Renal cortical epithelial cell (primary cell): ENCODE results near the gene PGLYRP4. TPM values are rescaled to one million over a fixed set of nuclear protein-coding genes. Genes with fewer than 3 reads are reported as not detected.
A peak's percentile ranks its signal among the peaks of the same experiment; 100 is the strongest.
"Not testable (repeated sequence)": the region's sequence is repeated elsewhere in the genome, so short reads cannot be mapped to it uniquely, and the experiment has no call there.

Experiments
- DNase-seq: peaks from one replicate; pipeline ENCODE4 v3.0.0-alpha.2; 2011; ENCODE audit warnings: low read depth
- total RNA-seq: library from RNA; depleted of rRNA; stranded (reverse); fragments of >200 nt; gene quantifications from 2 replicates; pipeline ENCODE4 v1.2.3, GENCODE V29; 2014

PGLYRP4 gene
- total RNA-seq, 1 donor from 2014 or later = not detected

DNA sequence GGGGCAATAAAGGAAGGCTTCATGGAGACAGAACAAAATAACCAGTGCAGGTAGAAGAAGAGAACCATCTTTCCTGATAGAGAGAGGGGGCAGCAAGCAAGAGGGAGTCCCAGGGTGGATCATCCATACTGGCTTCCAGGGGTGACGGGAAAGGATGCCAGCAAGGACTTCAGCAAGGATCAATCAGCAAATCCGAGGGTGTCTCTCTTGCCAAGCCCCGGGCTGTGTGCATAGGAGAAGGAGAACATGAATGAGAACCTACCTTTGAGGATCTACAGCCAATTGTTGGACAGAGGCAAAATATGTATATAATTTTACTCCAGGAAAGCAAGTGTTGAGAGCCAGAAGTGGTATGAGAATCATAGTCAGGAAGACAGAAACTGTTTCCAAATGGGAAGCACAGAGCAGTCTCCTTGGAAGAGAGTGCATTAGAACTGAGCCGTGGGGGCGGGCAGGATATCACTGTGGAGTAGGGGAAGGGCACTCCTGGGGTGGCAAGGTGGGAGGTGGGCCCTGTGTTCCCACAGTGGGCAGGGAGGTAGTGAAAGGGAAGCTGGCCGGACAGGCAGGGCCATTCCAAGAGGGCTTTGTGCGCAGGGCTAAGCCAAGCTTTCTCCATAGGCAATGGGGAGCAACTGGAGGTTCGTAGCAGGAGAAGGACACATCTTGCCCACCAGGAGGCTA is 7.9 kb upstream of the PGLYRP4 start:
- no peak for DNase-seq

DNA sequence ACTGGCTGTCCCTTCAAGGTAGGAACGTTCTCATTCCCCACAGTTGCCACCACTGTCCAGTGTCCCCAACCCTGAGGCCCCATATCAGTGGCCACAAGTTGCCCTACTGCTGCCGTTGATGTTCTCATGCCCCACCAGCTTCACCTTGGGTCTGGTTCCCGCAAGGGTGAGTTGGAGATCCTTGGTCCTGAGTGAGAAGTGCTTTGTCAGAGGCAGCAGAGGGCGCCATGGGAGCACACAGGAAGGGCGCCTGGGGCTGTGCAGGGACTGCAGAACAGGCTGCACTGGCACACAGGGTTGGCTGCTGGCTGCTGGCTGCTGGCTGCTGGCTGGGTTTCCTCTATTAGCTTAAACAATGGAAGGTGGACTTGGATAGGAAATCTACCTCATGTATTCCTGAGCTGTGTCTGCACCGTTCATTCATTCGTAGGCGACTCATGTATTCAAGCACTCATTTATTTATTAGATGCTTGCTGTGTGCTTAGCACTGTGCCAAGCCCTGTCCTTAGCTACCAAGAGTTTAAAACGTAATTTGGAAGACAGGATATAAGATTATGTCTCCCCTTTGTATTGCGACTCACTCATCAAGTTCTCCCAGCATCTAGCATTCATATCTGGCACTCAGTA is 6.9 kb upstream of the PGLYRP4 start:
- DNase-seq = peak; percentile 32

DNA sequence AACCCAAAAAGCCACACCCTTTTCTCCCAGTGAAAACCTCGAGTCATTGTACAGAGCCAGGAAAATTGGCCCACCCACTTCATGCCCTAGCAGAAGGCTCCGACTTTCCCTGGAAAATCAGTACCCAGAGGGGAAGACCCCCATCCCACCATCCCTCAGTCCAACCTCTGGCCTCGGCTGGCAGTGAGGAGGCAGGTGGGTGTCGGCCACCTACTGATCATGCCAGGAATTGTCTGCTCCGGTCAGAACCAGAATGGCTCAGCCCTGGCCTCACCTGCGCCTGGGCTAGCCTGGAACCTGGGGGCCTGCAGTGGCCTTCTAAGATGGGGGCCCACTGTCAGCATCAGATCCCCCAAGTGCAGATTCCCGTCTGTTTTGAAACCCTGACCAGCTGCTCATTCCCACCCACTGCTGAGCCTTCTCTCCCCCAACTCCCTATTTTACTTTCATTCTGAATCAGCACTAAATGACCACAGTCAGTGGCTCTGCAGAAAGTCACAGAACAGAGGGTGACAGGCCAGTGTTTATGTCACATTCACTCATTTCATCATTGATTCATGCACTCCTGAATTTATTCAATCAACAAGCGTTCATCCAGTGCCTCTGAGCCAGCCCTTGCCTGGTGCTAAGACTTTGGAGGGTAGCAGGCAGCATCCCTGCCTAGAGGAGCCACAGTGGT is 6.0 kb upstream of the PGLYRP4 start:
- no peak for DNase-seq

DNA sequence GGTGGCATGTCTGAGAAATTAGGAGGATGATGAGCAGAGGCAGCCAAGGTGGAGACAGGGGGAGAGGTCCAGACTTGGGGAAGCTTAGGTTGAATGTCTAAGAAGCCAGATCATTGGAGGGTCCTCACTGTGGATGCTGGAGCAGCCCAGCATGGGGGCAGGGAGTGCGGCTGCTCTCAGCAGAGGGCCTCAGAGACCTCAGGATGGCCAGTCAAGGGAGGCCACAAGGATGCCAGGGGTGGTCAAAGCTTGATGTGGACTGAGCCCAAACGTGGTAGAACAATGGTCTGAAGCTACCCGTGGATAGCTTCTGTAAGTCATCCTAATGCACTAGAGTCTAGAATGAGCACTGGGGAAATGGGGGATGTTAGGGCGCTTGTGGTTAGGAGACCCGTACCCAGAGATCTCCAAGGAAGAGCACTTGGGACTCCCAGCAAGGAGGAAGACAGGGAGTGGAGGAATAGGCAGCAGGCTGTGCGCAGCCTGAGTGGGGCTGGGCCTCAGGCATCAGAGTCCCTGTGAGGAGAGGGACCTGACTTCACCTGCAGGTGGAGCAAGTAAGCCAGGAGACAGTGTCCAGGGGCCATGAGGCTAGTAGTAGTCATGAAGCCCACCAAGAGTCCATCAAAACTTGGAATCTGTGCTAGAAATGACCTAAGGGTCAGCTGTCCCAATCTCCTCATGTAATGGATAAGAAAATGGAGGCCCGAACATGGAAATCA is 4.7 kb upstream of the PGLYRP4 start:
- DNase-seq = no peak

DNA sequence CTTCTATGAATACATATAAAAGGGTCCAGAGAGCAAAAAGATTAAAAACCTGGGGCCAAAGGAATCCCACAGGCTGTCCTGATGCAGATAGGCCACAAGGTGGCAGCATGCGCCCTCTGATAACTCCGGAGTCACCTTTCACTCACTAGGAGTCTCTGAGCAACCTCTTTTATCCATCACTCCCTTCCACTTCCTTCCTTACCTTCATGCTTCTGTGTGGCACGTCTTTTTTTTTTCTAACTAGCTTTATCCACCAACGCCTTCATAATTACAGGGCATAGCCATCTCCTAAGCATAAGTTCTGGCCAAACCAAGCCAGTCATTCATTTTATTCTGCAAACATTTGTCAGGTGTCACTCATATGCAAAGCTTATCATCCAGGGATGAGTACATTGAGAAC is 3.9 kb upstream of the PGLYRP4 start:
- peak; percentile 46 for DNase-seq

DNA sequence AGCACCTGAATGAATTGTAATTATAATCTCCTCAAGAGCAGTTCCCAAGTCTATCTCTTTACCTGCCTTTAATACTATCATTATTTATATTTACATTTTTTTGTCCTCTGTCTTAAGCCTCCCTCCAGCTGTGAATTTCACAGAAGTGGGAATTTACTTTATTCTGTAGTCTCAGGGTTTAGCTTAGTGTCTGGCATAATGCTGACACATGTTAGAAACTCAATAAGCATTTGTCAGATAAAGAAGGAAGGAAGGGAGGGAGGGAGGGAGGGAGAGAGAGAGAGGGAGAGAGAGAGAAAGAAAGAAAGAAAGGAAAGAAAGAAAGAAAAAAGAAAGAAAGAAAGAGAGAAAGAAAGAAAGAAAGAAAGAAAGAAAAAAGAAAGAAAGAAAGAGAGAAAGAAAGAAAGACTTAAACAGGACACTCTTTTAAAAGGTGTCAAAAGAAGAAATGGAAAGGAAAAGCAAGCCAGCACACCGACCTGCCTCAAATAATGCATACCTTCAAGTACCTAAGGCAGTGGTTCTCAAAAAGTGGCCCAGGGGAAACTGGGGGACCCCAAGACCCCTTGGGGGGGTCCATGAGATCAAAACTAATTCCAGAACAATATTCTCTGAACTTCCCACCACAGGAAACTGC is 1.8 kb upstream of the PGLYRP4 start:
- no peak for DNase-seq

DNA sequence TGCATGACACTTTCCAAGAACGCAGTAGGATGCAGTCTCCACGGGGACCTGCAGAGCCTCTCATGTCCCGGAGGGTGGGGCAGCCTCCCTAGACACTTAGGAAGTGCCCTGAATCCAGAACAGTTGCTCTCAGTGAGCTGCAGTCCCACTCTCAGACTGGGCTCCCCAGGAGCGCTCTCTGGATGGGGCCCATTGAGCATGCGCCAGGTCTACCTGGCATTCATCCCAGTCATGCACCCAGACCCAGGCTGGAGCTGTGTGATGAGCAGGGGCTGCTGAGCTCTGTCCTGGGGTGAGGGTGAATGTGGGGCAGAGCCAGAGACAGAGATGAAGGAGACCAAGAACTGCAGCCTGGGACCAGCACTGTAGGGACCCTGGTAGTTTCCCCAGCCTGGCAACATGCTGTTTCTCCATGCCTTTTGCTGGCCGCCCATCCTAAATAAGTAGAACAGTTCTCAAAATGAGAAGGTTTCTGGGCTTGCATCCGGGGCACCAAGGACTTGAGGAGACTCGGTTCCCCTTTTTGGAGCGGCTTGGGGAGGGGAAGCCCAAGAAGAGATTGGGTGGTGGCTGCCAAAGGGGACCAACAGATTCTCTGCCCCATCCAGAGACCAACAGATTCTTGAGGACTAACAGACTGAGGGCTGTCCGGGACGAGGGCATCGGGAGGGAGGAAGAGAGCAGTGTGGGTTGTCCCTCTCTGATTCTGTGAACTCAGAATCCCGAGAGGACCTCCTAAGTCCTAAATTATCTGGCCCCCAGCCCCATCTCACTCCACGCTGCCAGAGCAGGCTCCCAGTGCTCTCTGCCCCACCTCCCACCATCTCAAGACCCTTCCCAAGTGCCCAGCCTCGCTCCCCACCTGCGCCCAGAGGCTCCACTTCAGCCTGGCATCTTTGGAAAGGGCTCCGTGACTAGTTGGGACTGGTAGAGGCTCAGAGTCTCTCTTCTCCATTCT is 1.0 kb upstream of the PGLYRP4 start:
- DNase-seq = no peak

DNA sequence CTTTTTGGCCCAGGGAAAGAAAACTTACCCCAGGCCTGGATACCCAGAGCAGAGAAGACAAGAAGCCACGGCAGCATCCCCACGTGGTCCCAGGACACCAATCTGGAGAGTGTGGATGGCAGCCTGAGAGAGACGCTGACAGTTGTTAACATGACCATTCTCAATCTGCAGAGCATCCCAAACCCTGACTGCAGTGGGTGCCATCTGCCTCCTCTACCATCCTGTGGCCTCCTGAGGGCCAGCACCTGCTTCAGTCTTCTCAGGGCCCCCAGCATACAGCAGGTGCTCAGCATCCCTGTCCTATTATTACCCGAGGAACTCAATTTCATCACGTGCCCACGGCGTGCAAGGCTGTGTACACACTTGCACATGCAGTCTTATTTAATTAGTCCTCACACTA is 785 bp downstream of the PGLYRP4 start:
- no peak for DNase-seq

DNA sequence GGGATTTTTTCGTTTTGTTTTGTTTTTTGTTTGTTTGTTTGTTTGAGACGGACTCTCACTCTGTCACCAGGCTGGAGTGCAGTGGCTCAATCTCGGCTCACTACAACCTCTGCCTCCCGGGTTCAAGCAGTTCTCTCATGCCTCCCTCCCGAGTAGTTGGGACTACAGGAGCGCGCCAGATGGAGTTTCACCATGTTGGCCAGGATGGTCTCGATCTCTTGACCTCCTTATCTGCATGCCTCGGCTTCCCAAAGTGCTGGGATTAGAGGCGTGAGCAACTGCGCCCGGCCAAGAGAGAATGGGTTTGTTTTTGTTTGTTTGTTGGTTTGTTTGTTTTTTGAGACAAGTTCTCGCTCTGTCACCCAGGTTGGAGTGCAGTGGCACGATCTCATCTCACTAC is 1.6 kb downstream of the PGLYRP4 start:
- DNase-seq = not testable (repeated sequence)

DNA sequence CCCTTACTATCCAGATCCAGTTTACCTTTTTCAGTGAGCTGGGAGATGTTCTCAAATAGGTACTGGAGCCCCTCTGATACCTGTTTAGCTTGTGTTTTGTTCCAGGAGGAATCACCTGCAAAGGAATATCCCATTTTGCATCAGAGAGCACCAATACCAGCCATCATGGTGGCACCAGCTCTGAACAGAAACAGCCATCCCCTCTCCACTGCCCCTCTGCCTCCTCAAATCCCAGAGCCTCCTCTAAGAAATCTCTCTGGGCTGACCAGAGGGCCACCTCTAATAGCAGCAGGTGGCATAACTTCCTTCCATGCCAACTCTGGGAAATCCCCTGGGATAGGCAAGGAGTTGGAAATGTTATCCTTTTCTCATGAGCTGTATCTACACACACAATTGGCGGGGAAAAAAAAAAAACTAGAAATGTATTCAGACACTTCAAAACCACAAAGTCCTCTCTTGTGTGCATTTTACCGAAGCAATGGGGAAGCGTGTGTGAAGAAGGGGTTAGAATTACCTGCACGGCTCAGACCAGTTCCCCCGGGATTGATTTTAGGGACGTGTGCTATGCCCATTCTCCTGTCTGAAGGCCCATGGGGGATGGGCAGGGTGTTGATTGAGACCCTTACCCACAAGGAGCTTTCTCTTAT is 2.4 kb downstream of the PGLYRP4 start:
- DNase-seq = no peak

DNA sequence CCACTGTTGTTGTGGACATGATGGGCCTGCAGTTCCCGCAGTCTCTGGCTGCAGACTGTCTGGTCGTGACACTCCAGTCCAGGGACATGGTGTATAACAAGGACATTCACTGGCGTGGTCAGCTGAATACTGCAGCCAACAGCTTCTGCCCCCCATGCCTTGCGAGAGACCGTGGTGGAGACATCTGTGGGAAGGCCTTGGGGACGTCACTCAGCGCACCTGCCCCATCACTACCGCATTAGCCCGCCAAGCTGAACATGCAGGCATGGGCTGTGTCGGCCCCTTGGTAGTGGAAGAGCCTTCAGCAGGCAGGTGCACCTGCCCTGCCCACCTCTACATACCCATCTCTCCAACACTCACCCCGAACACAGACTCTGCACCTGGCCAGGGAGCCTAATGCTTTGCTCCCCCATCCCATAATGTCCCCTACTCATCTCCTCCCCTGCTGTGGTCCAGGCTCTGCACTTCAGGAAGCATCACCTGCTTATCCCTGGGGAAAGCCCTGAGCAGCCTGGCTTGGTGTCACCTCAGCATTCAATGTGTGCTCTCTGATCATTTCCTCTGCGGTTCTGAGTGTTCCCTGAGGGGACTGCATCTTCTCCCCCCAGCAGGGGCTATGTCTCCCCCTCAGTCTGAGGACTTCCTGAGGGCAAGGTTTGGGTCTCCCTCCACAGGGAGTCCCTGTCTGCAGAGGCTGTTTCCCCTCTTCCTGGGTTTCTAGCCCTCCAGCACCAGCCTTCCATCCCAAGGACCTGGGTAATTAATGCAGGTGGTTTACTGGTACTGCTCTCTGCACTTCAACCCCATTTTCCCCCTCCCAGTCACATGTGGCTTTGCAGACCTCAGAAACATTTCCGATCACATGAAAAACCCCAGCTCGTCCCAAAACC is 3.2 kb downstream of the PGLYRP4 start:
- no peak for DNase-seq

DNA sequence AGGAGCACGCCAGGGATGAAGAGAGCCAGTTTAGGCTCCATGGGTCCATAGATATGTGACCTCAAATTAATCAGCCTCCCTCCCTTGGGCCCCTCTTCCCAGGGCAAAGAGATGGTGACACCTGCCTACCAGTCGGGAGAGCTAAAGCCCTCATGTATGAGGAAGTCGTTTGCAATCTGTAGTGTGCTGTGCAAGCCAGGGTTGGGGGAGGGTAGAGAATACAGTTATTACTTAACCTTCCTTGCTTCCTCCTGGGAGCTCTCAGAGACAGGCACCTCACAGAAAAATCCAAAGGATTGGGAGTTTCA is 4.0 kb downstream of the PGLYRP4 start:
- DNase-seq = no peak

DNA sequence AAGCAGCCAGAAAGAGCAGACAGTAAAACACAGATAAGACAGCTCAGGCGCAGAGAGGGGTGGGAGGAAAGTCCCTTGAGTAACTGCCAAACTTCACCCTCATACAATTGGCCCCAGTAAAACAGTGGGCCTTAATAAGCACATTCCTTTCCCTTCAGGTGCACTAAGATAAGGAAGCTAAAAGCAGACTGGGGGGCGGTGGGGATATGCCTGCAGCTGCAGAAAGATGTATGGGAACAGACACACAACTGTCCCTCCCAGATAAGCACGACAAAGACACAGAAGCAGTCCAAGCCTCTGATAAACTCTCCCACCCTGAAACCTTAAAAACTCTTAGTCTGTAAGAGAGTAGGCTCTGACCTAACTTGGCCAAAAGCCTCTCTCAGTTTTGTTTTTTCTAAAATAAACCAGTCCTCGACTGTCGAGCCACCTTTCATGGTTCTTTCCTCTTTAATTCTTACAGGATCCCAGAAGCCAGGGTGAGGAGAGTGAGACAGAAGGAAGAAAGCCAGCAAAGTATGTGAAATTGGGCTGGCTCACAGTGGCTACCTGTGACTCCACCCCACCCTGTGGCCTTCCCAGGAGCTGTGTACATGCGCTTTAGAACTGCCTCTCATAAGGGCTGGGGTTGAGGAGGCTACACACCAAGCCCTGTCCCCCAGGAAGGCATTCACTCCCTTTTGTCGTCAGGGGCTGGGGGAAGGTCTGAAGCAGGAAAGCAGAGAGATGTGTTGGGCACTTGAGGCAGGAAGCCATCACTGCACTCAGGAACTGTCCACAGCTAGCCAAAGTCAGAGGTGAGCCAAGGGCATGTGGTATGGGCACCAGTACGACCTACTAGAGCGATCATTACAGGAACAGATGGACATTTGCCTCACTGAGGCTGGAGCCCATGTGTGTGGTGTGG is 4.6 kb downstream of the PGLYRP4 start:
- no peak for DNase-seq

DNA sequence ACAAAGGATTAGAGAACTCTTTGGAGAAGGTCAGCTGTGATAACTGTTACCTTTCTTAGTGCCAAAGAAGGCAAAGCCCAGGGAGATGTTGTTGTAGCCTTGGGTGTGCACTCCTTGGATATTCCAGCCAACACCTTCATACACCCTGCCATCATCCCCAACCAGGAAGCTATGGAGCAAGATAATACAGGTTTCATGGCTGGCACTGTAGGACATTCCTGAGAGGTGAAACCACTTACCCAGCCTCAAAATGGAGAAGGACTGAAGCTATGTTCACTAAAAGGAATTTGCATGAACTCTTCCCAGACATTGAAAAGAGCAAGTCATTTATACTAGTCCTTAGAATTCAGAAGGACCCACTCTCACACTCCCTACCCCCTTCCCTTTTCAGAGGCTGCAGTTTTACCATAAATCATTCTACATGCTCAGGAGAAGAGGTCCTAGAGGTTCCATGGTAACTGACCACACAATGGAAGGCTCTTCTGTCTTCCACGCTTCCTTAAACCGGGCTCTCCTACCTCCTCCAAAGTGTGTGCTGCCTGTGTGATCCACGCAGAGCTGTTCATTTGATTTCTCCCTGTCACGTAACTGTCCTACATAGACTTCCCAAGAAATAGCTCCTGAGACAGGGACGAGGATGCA is 5.5 kb downstream of the PGLYRP4 start:
- peak; percentile 4 for DNase-seq

DNA sequence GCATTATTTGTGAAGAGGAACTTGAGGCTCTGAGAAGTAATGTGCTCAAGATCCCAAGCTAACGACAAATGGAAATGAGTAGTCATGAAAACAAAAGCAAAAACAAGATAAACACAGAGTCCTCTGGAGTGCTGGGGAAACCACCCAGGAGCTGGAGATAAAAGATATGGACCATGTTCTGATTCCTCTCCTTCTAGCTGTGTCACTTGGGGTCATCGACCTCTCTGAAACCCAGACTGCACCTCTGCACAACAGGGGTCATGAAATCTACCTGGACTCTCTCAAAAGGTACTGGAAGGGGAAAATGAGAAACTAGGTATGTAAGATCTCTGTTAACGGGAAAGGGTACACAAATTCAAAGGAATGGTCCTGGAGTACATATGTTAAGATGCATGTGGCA is 6.5 kb downstream of the PGLYRP4 start:
- DNase-seq = no peak

DNA sequence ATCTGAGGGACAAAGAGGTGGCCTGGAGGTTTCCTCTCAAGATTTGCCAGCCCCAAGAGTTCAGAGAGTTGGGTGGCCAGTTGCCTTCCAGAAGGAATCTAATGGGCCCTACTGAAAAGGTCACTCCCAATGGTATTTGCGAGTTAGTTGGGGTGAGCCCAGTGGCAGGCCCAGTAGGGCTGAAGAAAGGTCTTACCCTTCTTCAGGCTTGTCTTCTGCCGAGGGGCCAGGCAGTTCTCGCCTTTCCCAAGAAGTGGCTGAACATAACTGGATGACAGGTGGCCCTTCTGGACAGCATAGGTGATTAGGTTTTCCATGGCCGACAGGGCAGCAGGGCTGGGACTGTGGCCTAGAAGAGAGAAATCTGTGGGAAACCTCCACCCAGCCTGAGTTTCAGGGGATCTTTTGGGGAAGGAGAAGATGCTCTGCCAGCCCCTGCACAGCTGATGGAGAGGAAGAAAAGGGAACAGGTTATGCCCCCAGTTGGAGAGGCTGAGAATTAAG is 7.2 kb downstream of the PGLYRP4 start:
- no peak for DNase-seq

DNA sequence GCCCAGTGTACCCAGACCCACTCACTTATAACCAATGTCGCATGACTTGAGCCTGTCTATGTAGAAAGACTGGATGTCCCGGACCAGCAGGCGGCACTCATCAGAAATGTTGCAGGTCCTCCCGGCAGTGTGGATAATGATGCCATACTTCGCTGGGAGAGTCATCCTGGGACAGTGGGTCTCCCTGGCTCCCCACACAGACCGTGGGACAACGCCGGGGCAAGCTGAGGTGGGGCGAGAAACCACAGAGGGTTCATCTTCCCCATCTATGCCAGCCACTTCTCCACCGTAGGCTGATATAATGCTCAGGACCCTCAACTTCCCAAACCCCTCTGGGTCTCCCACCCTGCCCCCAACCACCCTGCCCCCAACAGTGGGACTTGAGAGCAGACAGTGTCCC is 8.3 kb downstream of the PGLYRP4 start:
- no peak for DNase-seq

DNA sequence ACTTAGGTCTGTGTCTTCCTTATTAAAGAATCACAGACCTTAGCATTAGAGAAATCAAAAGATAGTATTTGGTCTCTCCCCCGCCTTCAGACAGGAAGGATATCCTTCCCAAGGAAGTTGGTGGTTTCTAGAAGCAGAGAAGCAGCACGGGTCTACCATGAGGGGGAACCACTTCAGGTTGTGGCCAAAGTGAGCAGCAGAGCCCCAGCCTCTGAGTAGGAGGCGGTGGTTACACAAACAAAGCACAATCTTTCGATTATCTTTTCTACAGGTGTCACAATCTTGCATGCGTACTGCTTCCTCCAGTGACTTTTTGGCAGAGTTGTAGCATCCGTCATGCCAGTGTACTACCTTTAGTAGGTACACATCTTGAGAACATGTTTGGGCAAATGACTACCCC is 8.8 kb downstream of the PGLYRP4 start:
- DNase-seq = no peak
